Neutrophil (primary cell): ENCODE measurements around the gene RNF182.
"Not testable (repeated sequence)": the region's sequence is repeated elsewhere in the genome, so short reads cannot be mapped to it uniquely, and the experiment has no call there.

Experiments
- H3K27ac ChIP-seq: fragments of 200-600 bp; sonication (generic); 2 replicates; pipeline ENCODE4 v1.5.1; 2016; ENCODE audit warnings: mild to moderate bottlenecking, moderate library complexity
- H3K27me3 ChIP-seq: fragments of 200-600 bp; sonication (generic); 2 replicates; pipeline ENCODE4 v1.6.0; 2016; ENCODE audit warnings: mild to moderate bottlenecking
- H3K36me3 ChIP-seq: fragments of 200-600 bp; sonication (generic); 2 replicates; pipeline ENCODE4 v1.5.1; 2017
- H3K4me1 ChIP-seq, 2 experiments: fragments of 200-600 bp in 1 of 2; sonication (generic) in 1 of 2; 1 replicate in 1 of 2; 2 replicates in 1 of 2; pipeline versions ENCODE4 v1.5.1 to v1.6.1; 2013 to 2016; ENCODE audit warnings: low read depth in 1 of 2, low read length in 1 of 2, mild to moderate bottlenecking in 1 of 2, moderate library complexity in 1 of 2; ENCODE audit not compliant: control insufficient read depth in 1 of 2, insufficient read depth in 1 of 2
- H3K4me3 ChIP-seq, 2 experiments: fragments of 200-600 bp in 1 of 2; sonication (generic) in 1 of 2; 1 replicate in 1 of 2; 2 replicates in 1 of 2; pipeline ENCODE4 v1.5.1; 2013 to 2016; ENCODE audit warnings: low read depth in 1 of 2, low read length in 1 of 2, mild to moderate bottlenecking in 1 of 2, moderate library complexity in 1 of 2
- H3K9me3 ChIP-seq: fragments of 200-600 bp; sonication (generic); 2 replicates; pipeline ENCODE4 v1.5.1; 2016
- TF ChIP-seq, protein P1 (sequence below): fragments of 200-600 bp; sonication (generic); IDR thresholded peaks from 2 replicates; pipeline ENCODE4 v1.5.1; 2016; ENCODE audit warnings: antibody characterized with exemption

The RNF182 gene

GRCh38 chr6:14017626-14018475 lies 93.1 kb downstream of the RNF182 start:
- H3K36me3 ChIP-seq = no peaks in the 10 kb centered on the region
- no peak overlapping the region for H3K4me3 ChIP-seq
- H3K27me3 ChIP-seq = no peaks in the 10 kb centered on the region
- TF ChIP-seq, protein P1, sequence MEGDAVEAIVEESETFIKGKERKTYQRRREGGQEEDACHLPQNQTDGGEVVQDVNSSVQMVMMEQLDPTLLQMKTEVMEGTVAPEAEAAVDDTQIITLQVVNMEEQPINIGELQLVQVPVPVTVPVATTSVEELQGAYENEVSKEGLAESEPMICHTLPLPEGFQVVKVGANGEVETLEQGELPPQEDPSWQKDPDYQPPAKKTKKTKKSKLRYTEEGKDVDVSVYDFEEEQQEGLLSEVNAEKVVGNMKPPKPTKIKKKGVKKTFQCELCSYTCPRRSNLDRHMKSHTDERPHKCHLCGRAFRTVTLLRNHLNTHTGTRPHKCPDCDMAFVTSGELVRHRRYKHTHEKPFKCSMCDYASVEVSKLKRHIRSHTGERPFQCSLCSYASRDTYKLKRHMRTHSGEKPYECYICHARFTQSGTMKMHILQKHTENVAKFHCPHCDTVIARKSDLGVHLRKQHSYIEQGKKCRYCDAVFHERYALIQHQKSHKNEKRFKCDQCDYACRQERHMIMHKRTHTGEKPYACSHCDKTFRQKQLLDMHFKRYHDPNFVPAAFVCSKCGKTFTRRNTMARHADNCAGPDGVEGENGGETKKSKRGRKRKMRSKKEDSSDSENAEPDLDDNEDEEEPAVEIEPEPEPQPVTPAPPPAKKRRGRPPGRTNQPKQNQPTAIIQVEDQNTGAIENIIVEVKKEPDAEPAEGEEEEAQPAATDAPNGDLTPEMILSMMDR = no peak
- no peaks in the 10 kb centered on the region for H3K9me3 ChIP-seq
- H3K4me1 ChIP-seq = no peaks in the 10 kb centered on the region
- no peak overlapping the region for H3K27ac ChIP-seq

DNA sequence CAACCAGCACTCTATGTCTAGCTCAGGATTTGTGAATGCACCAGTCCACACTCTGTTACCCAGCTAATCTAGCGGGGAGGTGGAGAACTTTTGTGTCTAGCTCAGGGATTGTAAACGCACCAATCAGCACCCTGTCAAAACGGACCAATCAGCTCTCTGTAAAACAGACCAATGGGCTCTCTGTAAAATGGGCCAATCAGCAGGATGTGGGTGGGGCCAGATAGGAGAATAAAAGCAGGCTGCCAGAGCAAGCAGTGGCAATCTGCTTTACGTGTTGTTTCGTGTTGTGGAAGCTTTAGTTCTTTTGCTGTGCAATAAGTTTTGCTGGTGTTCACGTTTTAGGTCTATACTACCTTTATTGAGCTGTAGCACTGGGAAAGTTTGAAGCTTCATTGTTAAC lies 93.8 kb downstream of the RNF182 start:
- H3K4me3 ChIP-seq, H3K36me3 ChIP-seq, H3K27ac ChIP-seq, H3K9me3 ChIP-seq, H3K4me1 ChIP-seq, H3K27me3 ChIP-seq: not testable (repeated sequence)

DNA sequence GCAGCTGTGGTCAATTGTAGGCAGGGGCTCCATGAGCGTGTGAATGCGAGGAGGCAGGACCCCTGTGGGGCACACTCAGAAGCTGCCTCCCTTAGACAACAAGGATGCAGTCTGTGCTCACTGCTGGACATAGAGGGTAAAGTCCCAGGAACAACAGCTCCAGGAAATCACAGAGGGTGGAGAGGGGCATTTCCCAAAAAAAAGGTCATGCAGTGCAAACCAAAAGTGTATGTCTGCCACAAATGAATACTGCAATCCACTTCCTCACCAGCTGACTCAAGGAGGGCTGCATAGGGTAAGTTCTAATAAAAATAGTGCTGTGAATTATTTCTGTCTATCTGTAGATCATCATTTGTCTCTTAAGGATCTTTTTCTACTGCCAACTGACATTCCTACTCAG lies 95.8 kb downstream of the RNF182 start:
- no peaks in the 10 kb centered on the region for H3K27me3 ChIP-seq

DNA sequence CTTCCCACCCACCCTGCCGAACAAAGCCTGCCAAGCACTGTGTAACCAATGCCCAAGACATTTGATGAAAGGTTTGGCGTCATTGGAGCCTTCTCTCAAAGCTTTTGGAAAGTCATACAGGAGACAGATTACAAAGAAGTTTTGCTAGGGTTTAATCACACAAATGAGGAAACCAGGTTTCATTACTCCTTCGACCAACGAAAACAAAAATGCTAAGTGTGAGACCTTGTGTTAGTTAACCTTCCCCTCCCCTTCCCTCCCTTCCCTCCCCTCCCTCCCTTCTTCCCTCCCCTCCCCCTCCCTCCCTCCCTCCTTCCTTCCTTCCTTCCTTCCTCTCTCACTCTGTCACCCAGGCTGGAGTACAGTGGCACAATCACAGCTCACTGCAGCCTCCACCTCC lies 96.7 kb downstream of the RNF182 start:
- TF ChIP-seq, protein P1 = no peak
- Histone ChIP-seq H3K27ac (no peak overlapping the region), H3K36me3 (no peaks in the 10 kb centered on the region), H3K27me3 (peaks cover 2% of the 10 kb centered on the region), H3K9me3 (no peaks in the 10 kb centered on the region), H3K4me1 (peaks cover 4 to 5% of the 10 kb centered on the region in 2 experiments), H3K4me3 (no peak overlapping the region)

More for the DNA sequence above, 95.8 kb downstream of the RNF182 start:
- no peaks in the 10 kb centered on the region for H3K36me3 ChIP-seq
- H3K9me3 ChIP-seq = no peaks in the 10 kb centered on the region
- H3K4me3 ChIP-seq = no peak overlapping the region
- H3K4me1 ChIP-seq = peaks cover 4 to 5% of the 10 kb centered on the region in 2 experiments
- TF ChIP-seq, protein P1 = no peak
- no peak overlapping the region for H3K27ac ChIP-seq

DNA sequence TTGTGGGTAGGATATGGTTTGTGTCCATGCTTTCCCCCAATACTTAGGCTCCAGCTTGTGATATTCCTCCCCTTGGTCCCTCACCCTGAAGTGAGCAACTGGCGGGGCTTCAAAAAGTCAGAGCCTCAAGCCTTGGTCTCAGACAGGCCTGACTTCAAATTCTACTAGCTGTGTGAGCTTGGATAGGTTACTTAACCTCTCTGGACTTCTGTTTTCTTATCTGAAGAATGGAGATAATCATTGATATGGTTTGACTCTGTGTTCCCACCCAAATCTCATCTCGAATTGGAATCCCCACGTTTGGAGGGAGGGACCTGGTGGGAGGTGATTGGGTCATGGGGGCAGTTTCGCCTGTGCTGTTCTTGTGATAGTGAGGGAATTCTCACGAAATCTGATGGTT lies 97.9 kb downstream of the RNF182 start:
- Histone ChIP-seq H3K27ac (no peak overlapping the region), H3K36me3 (no peaks in the 10 kb centered on the region), H3K9me3 (no peaks in the 10 kb centered on the region), H3K4me1 (peaks cover 4 to 5% of the 10 kb centered on the region in 2 experiments), H3K27me3 (peaks cover 8% of the 10 kb centered on the region), H3K4me3 (no peak overlapping the region)
- TF ChIP-seq, protein P1 = no peak

DNA sequence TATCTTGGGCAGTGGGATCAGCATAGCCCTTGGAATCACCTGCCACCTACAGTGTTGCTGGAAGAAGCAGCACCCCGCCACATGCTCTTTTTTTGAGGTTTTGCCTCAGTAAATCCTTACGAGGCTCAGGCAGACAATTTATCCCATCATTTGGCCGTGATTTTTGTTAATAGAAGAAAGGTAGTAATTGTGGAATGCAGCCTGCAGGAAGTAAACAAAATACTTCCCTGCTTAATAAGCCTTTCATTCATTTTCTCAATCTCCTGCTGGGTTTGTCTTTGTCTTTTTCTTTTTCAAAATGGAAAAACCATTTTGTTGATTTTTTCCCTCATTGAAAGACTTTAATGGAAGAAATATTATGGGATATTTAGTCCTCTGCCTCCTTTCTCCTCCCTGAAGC lies 99.1 kb downstream of the RNF182 start:
- TF ChIP-seq, protein P1 = no peak
- H3K27ac ChIP-seq = no peak overlapping the region
- no peaks in the 10 kb centered on the region for H3K9me3 ChIP-seq

More for the DNA sequence above, 99.1 kb downstream of the RNF182 start:
- H3K27me3 ChIP-seq = peaks cover 8% of the 10 kb centered on the region
- peaks cover 4 to 5% of the 10 kb centered on the region in 2 experiments for H3K4me1 ChIP-seq
- H3K4me3 ChIP-seq = no peak overlapping the region
- no peaks in the 10 kb centered on the region for H3K36me3 ChIP-seq
